ENCODE results near the gene PEX14.

PEX14 gene

DNA sequence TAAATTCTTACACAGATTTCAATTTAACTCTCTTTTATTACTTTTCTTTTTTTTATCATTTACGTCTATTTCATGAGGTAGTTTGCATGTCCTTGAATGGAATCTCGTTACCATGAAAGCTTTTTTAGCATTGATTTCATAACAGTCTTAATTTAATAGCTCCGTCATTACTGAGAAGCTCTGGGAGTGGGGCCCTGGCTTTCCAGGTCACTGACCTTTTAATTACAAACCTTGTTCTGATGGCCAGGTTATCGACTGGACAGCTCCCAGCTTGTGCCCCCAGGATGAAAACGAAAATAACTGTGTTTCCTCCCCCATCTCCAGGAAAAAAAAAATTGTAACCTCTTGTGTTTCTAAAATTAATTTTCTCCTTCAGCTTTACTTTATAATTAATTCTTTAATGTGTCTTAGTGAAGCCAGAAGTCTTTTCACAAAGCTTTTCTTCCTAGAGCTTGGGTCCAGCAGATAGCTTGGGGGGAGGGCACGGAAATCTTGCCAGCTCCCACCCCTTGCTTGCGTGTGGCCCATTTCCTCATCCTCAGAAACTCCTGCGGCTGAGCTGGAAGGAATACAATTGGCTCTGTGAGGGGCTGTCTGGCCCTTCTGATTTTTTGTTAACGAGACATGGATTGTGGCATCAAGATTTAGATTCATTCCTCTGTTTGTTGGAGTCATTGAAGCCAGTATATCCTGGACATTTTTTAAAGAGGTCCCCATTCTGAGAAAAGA is 65.7 kb downstream of the PEX14 start:
- Histone ChIP-seq H3K9ac (no peak overlapping the region), H3K4me3 (ENCODE audit: low read depth, low read length) (no peak overlapping the region), H3K79me2 (no peaks in the 10 kb centered on the region), H3K4me2 (ENCODE audit: low read length) (no peak overlapping the region), H2AFZ (no peak overlapping the region), H3K9me3 (ENCODE audit: control insufficient read depth, low read length) (no peaks in the 10 kb centered on the region), H3K36me3 (ENCODE audit: control insufficient read depth, insufficient read depth, low read length) (no peaks in the 10 kb centered on the region), H3K27ac (no peak overlapping the region), H3K27me3 (ENCODE audit: control insufficient read depth, insufficient read depth, low read length) (no peaks in the 10 kb centered on the region), H3K4me1 (no peaks in the 10 kb centered on the region)
- TF ChIP-seq, protein P1, sequence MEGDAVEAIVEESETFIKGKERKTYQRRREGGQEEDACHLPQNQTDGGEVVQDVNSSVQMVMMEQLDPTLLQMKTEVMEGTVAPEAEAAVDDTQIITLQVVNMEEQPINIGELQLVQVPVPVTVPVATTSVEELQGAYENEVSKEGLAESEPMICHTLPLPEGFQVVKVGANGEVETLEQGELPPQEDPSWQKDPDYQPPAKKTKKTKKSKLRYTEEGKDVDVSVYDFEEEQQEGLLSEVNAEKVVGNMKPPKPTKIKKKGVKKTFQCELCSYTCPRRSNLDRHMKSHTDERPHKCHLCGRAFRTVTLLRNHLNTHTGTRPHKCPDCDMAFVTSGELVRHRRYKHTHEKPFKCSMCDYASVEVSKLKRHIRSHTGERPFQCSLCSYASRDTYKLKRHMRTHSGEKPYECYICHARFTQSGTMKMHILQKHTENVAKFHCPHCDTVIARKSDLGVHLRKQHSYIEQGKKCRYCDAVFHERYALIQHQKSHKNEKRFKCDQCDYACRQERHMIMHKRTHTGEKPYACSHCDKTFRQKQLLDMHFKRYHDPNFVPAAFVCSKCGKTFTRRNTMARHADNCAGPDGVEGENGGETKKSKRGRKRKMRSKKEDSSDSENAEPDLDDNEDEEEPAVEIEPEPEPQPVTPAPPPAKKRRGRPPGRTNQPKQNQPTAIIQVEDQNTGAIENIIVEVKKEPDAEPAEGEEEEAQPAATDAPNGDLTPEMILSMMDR (IDR thresholded peaks at IDR 0.05), result no peak

DNA sequence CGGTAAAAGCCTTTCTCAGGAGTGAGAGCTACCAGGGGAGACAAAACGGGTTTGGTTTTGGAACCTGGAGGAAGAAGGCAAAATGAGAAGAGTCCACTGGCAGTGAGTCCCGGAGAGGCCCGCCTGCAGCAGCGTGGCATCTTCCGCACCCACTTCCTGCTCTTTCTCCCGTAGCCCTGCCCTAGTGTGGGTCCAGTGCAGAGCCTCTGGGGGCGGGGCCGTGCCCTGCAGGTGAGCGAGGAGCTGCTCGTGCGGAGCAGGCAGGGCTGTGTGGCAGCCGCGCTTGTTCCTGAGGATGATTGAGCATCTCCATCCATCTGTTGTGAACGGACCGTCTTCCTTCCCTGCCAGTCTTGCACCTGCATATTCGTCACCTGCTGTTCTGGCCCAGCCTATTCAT is 66.5 kb downstream of the PEX14 start:
- Histone ChIP-seq H3K36me3 (ENCODE audit: control insufficient read depth, insufficient read depth, low read length) (no peaks in the 10 kb centered on the region), H3K27me3 (ENCODE audit: control insufficient read depth, insufficient read depth, low read length) (no peaks in the 10 kb centered on the region), H3K4me2 (ENCODE audit: low read length) (no peak overlapping the region), H3K9me3 (ENCODE audit: control insufficient read depth, low read length) (no peaks in the 10 kb centered on the region), H3K79me2 (no peaks in the 10 kb centered on the region), H3K4me1 (no peaks in the 10 kb centered on the region), H3K4me3 (ENCODE audit: low read depth, low read length) (no peak overlapping the region), H3K9ac (no peak overlapping the region), H3K27ac (no peak overlapping the region), H2AFZ (no peak overlapping the region)
- TF ChIP-seq, protein P1 (IDR thresholded peaks at IDR 0.05), result no peak

DNA sequence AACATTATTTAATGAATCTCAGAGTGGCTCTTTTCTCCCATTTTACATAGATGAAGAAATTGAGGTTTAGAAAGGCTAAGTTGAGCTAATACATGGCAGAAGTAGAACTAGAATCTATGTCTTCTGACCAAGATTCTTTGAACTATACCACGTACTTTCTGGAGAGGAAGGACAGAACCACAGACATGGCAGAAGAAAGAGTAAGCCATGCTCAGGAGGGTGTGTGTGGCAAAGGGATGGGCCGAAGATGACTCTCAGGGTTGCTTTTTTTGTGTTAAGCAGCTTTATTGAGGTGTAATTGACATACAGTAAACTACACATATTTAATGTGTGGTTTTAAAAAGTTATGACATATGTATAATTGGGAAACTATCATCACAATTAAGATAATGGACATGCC is 69.5 kb downstream of the PEX14 start:
- H3K4me3 ChIP-seq (ENCODE audit: low read depth, low read length), result no peak overlapping the region
- H3K9me3 ChIP-seq (ENCODE audit: control insufficient read depth, low read length), result no peaks in the 10 kb centered on the region
- no peak overlapping the region for H3K27ac ChIP-seq
- H3K36me3 ChIP-seq (ENCODE audit: control insufficient read depth, insufficient read depth, low read length), result no peaks in the 10 kb centered on the region
- no peak overlapping the region for H3K9ac ChIP-seq
- TF ChIP-seq, protein P1 (IDR thresholded peaks at IDR 0.05), result no peak
- no peaks in the 10 kb centered on the region for H3K4me1 ChIP-seq
- H3K79me2 ChIP-seq, result no peaks in the 10 kb centered on the region
- no peak overlapping the region for H2AFZ ChIP-seq
- H3K27me3 ChIP-seq (ENCODE audit: control insufficient read depth, insufficient read depth, low read length), result no peaks in the 10 kb centered on the region
- no peak overlapping the region for H3K4me2 ChIP-seq (ENCODE audit: low read length)

DNA sequence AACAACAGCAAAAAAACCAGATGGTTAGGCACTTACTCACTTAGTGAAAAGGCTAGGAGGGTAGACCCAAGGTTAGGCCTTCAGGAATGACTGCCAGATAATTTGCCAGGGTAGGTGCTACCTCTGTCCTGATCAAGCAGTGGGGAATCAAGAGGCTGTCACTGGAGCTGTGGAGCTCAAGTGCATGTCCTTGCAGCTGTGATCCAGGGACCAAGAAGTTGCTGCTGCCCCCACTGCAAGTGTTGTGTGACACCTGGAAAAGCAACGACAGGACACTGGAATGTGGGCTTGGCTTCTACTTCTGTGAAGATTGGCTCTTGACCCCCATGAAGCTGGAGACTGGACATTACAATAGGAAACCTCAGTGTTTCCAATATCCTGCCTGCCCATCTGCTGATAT is 72.1 kb downstream of the PEX14 start:
- no peak overlapping the region for H3K27ac ChIP-seq
- no peaks in the 10 kb centered on the region for H3K27me3 ChIP-seq (ENCODE audit: control insufficient read depth, insufficient read depth, low read length)
- H3K4me1 ChIP-seq, result no peaks in the 10 kb centered on the region
- TF ChIP-seq, protein P1 (IDR thresholded peaks at IDR 0.05), result no peak
- no peaks in the 10 kb centered on the region for H3K9me3 ChIP-seq (ENCODE audit: control insufficient read depth, low read length)
- no peak overlapping the region for H2AFZ ChIP-seq
- H3K4me3 ChIP-seq (ENCODE audit: low read depth, low read length), result no peak overlapping the region
- no peaks in the 10 kb centered on the region for H3K79me2 ChIP-seq
- no peak overlapping the region for H3K4me2 ChIP-seq (ENCODE audit: low read length)
- no peak overlapping the region for H3K9ac ChIP-seq
- H3K36me3 ChIP-seq (ENCODE audit: control insufficient read depth, insufficient read depth, low read length), result no peaks in the 10 kb centered on the region
